ENCODE data around the gene CFAP45. TPM values are rescaled to one million over a fixed set of nuclear protein-coding genes. Genes with fewer than 3 reads are reported as not detected.

Gene CFAP45
- total RNA-seq, 1 donor from 2014 or later, result under 0.01 TPM

DNA sequence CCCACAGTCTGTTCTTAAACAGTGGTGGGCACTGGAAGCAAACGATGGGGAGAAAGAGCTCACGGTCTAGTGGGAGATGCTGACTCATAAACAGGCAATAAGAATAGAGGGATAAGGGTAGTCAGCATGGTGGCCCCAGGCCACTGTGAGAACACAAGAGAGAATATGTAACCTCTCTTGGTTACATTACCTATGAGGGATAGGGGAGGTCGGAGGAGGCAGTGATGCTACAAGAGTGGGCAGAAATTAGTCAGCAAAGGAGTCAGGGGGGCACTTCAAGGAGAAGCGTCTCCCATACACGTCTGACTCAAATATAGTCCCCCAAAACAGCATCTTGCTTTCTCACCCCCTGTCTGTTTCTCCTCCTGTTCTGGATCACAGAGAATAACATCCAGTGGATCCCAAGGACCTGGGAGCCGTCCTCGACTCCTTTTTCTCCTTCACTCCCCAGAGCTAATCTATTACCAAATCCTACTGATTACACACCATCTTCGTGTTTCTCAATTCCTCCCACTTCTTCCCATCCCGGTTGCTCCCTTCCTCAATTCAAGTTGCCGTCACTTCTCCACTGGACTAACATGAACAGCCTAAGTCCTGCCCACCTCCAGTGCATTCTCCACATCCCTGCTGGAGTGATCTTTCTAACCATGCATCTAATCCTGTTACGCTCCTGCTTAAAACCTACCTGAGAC lies 71.2 kb downstream of the CFAP45 start:
- DNase-seq (ENCODE audit: low read depth in 2 of 2), result no peak

DNA sequence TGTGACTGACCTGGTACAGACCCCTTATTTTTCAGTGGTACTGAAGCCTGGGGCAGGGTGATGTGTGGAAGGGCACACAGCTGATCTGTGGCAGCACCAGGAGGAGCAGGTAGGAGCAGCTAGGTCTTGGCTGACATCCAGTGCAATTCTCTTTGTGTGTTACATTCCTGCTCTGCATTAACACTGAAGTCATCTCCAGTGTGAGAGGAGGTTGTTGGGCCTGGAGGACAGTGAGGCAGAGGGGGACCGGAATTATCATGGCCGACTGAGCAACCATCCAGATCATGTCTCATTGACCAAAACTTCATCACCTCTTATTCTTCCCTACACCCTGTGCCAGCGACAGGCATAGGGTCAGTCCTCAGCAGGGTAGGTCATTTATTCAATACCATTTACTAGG lies 71.8 kb downstream of the CFAP45 start:
- DNase-seq (ENCODE audit: low read depth in 2 of 2), result no peak

DNA sequence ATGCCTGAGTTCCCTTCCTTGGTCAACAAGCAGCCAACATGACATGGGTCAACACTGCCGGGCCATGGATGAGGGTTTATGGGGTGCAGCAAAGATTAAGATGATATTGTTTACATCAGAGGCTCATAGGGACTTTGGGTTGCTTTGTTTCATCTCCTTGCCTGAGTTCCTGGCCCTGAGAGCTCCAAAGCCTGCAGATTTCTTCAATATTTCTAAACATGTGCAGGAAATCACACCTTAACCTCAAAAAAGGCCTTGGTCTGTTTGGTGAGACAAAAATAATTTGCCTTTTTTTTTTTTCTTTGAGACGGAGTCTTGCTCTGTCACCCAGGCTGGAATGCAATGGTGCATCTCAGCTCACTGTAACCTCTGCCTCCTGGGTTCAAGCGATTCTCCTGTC lies 72.4 kb downstream of the CFAP45 start:
- no peak for DNase-seq (ENCODE audit: low read depth in 2 of 2)

DNA sequence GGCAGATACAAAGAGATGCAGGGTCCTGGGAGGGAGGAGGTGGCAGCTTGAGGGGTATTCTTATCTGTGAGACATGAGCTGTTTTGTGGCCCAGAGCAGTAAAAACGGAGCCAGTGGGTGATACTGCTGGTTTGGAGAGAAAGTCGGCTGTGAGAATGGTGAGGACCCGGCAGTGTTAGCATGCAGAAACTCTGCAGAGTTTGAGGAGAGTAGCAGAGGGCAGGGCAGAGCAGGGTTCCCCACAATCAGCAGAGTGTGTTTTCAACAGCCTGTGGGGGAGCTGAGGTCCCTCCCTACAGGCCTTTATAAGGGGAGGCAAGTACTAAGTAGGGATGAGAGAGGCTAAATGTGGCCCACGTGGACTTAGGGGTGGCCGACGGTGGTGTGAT lies 72.9 kb downstream of the CFAP45 start:
- no peak for DNase-seq (ENCODE audit: low read depth in 2 of 2)

DNA sequence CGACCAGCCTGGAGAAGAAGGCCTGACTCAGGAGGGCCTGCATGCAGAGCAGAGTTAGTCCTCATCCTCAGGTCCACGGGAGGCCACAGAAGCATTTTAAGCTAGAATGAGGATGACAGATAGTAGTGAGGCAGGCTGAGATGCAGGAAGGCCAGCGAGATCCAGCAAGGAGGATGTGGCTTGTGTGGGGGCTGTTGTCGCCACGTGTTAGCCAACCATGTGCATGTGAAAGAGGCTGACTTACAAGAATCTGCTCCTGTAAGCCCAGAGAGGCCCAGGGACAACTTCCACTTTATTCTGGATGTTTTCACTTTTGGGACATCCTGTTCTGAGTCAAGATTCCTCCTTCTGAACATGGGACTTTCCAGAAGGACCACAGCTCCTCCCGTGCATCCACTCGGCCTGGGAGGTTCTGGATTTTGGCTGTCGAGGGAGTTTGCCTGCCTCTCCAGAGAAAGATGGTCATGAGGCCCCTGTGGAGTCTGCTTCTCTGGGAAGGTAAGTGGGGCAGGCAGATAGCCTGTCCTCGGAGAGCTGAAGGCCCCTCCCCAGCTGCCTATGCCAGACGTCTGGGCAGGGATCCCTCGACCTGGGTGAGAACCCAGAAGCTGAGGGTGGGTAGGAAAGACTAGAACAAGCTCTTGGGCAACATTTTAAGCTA lies 73.4 kb downstream of the CFAP45 start, which contains the start of gene SLAMF8:
Gene SLAMF8, plus strand, starts transcription at position 433 of the 661 bp plus-strand sequence. Its CDS starts 26 bp downstream, at position 459.
- peak in 1 of 2 donors; percentile 25 for DNase-seq (ENCODE audit: low read depth in 2 of 2)

DNA sequence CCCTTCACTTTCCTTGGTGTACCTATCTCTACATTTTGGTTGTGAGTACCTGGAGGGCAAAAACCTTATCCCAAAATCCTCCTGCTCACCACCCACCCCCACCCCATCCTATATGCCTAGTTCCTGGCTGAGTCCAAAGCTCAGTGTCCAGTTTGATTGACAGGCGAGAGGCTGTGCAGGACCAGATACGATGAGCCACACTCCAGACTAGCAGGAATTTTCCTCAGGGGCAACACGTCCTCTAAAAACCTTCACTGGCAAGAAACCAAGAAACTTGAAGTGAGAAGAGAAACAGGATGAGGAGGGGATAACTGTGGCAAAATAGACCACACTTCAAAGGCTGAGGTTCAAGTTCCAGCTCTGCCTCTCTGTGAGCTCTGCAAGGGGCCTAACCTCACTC lies 74.4 kb downstream of the CFAP45 start:
- no peak for DNase-seq (ENCODE audit: low read depth in 2 of 2)

DNA sequence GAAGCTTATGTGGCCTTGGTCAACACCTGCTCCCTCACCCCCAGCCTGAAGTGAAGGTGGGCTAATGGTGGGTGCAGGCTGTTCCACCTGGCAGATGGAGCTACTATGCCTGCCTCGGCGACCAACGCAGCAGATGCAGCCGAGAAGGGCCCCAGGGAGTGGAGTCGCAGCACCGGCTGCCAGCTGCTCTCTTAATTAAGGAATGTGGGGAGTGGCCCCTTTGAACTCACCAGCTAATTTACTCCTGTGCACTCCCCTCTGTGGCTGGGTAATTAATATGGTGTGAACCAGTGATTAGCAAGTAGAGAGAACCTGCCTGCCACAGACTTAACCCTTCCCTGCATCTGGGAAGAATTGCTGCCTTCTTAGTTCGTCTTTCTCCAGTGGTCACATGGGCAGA lies 76.6 kb downstream of the CFAP45 start:
- DNase-seq (ENCODE audit: low read depth in 2 of 2), result no peak

Other genes with a start within 250 kb of the CFAP45 start
- gene CRP, start 185.6 kb downstream of the CFAP45 start, total RNA-seq, result not detected in 2 replicates
- 20.7 and 32.5 TPM in 2 replicates for gene DUSP23, start 119.2 kb downstream of the CFAP45 start, total RNA-seq
- gene FCRL6, start 97.8 kb downstream of the CFAP45 start, total RNA-seq, result not detected in 2 replicates
- not detected in 2 replicates for gene SLAMF8, start 73.3 kb downstream of the CFAP45 start, total RNA-seq
- not detected in 2 replicates for gene VSIG8, start 37.5 kb downstream of the CFAP45 start, total RNA-seq
- 59.1 and 165 TPM in 2 replicates for gene TAGLN2, start 25.3 kb upstream of the CFAP45 start, total RNA-seq
- under 0.01 TPM in 1 of 2 replicates, not detected in the other for gene IGSF9, start 45.4 kb upstream of the CFAP45 start, total RNA-seq
- not detected in 2 replicates for gene SLAMF9, start 54.1 kb upstream of the CFAP45 start, total RNA-seq
- gene PIGM, start 131.8 kb upstream of the CFAP45 start, total RNA-seq, result 2.2 and 3.4 TPM in 2 replicates
- gene KCNJ10, start 170.0 kb upstream of the CFAP45 start, total RNA-seq, result not detected in 2 replicates
- not detected in 2 replicates for gene KCNJ9, start 181.4 kb upstream of the CFAP45 start, total RNA-seq
- gene IGSF8, start 198.5 kb upstream of the CFAP45 start, total RNA-seq, result 4.6 and 10.3 TPM in 2 replicates
- gene ATP1A2, start 215.6 kb upstream of the CFAP45 start, total RNA-seq, result not detected in 2 replicates